Measurements from ENCODE around the gene NECTIN2.

- TF ChIP-seq EZH2 (IDR thresholded peaks at IDR 0.05; ENCODE audit: borderline replicate concordance, low read depth, low read length, poor library complexity, severe bottlenecking) = no peak
- no peak for TF ChIP-seq CTCF (conservative IDR thresholded peaks at IDR 0.05; ENCODE audit: low read depth, low read length)
These were observed 21.5 kb downstream of the NECTIN2 start for GRCh38 chr19:44867578-44867977.

All from A673 (cell line).